Retina (tissue), 1 donor: ENCODE results near the gene ITPR3.

Source experiments
- DNase-seq: peaks from one replicate; pipeline ENCODE4 v3.0.0-alpha.2; 2016

The ITPR3 gene

DNA sequence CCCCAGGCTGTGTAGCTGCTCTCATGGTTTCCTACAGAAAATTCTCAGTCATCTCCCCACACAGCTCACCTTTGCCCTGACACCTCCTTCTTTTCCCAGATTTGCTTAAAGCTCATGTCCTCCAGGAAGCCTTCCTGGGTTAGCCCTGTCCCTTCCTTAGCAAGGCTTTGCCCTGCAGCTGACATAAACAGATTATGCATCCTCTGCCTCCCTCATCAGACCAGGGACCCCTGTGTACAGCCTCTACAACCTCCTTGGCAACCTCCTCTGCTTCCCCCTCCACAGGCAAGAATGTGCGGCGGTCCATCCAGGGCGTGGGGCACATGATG lies 50.6 kb downstream of the ITPR3 start:
- DNase-seq, result no peak

DNA sequence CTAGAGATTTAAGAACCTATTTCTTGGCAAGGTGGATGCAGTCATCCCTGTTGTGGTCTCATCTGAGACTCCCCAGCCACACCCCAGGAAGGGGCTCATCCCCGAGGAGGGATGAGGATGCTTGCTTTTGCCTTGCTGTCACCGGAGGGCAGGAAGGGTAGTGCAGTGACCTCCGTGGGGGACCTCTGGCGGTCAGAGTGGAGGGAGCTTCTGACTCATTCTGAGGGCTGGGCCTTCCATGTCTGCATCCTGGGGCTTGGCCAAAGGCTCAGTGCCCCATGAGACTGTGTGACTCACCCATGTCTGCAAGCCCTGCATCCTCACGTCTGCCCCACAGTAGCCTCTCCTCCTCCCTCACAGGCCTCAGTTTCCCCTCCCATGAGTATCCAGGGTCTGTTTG lies 51.7 kb downstream of the ITPR3 start:
- DNase-seq, result no peak

DNA sequence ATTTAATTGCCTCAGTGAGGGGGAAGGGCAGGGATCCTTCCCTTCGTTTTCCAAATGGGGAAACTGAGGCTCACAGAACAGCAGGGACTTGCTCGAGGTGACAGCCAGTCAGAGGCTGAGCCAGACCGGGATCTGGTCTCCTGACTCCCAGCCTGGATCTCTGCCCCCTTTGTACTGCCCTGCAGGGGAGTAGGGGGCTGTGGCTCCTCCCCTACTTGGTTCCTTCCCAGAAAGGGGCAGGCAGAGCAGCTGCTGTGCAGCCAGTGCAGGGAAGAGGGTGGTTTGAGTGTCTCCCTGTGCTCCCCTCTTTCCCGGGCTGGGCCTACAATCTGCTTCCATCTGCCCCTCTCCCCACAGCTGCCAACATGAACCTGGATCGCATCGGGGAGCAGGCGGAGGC lies 52.7 kb downstream of the ITPR3 start:
- no peak for DNase-seq

DNA sequence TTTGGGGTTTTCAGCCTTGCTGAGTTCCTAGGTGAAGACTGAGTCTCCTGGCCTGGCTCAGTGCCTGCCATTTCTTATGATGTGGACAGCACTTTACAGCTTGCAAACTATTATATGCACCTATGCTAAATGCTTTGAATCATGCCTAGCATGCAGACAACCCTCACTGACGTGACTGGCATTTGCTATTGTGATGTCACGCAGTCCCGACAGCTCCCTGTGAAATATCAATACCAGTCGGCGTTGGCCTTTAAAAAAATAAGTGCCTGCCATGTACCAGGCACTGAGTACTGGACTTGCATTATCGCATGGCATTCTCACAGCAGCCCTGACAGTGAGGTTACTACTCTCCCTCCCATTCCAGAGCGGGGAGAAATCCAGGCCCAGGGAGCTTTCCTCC lies 54.8 kb downstream of the ITPR3 start:
- no peak for DNase-seq

DNA sequence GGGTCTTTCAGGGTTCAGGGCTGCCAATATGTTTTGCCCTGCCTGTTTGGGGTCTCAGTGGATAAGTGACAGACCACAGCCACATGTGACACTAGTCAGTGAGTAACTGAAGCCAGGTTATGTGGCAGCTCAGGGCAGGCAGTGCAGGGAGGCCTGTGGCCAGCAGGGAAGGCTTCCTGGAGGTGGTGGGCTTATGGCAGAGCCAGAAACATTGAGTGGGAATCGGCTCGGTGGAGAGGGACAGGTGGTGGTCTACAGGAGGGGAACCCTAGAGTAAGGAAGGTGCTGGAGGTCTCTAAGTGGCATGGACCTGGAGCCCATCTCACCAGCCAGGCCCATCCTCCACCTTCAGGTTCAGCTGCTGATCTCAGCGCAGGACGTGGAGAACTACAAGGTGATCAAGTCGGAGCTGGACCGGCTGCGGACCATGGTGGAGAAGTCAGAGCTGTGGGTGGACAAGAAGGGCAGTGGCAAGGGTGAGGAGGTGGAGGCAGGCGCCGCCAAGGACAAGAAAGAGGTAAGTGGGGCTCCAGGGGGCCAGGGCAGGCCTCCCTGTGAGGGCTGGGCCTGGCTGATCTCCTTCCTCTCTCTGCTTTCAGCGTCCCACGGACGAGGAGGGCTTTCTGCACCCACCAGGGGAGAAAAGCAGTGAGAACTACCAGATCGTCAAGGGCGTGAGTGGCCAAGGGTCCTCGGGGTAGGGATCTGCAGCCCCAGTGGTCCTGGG lies 55.5 kb downstream of the ITPR3 start:
- no peak for DNase-seq

DNA sequence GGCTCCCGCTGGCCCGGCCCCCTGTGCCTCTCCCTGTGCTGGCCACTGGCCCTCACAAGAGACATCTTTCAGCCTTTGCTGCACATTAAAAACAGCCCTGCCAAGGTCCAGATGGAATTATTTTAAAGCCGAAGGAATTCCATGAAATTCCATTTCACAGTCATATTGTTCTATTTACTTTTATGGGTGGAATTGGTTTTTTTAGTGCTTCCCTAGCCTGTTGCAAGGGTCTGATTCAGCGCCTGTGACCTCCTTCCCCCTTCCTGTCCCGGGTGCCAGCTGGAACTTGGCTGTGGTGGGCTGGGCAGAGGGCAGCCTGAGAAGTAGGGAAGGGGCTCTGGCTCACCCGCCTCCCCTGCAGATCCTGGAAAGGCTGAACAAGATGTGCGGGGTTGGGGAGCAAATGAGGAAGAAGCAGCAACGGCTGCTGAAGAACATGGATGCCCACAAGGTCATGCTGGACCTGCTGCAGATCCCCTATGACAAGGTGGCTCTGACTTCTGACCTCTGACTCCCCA lies 56.1 kb downstream of the ITPR3 start:
- no peak for DNase-seq

DNA sequence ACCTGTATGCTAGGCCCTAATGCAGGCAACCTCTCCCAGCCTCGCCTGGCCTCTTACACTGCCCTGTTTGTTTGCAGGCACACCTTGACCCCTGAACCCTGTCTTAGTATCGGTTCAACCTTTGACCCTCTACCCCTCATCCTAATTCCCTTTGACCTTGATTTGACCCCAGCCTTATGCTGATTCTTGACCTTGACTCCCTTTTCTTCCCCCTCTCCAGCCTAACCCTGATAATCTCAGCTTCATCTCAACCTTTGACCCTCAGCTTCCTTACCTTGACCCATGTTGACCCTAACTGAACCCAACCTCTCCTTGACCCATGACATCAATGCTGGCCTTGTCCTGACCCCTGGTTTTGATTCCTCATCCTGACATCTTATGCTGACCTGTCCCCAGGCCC lies 56.6 kb downstream of the ITPR3 start:
- DNase-seq, result no peak

DNA sequence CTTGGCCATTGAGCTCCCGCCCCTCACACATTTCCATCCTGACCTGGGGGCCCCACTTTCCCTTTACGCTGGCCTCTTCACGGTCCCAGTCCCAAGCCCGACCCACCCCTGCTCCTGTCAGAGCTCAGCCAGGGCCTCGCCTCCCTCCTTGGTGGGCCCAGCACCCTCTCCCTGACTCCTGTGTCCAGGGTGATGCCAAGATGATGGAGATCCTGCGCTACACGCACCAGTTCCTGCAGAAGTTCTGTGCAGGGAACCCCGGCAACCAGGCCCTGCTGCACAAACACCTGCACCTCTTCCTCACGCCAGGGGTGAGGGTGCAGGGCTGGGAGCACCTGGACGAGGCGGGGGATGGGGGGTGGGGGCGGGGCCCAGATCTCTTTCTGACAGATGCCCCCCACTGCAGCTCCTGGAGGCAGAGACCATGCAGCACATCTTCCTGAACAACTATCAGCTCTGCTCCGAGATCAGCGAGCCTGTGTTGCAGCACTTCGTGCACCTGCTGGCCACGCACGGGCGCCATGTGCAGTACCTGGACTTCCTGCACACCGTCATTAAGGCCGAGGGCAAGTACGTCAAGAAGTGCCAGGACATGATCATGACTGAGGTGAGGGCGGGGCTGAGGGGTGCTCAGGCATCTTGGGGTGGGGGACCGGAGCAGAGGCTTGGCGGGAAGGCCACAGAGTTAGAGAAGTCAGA lies 57.3 kb downstream of the ITPR3 start:
- DNase-seq, result no peak

DNA sequence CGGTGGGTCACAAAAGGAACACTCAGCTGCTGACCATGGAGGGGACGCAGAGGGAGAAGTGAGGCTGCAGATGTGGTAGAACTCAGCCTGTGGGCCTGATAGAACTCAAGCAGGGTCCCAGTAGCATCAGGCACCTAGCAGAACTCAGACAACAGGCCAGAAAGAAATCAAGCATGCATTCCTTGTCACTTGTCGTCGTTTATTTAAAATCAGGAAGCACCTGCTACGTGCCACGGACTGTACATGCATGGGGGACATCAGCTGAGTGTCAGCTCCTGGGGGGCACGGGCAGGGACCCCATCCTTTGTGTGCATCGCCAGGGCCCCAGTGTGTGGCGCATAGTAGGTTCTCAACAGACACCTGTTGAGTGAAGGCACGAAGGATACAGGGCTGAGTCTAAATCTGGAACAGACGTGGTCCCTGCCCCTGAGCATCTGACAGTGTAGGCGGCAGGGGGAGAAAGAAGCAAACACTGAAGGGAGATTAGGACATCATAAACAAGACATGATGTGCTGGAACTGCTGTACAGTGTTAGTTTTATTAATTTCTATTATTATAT lies 57.9 kb downstream of the ITPR3 start:
- DNase-seq, result no peak

DNA sequence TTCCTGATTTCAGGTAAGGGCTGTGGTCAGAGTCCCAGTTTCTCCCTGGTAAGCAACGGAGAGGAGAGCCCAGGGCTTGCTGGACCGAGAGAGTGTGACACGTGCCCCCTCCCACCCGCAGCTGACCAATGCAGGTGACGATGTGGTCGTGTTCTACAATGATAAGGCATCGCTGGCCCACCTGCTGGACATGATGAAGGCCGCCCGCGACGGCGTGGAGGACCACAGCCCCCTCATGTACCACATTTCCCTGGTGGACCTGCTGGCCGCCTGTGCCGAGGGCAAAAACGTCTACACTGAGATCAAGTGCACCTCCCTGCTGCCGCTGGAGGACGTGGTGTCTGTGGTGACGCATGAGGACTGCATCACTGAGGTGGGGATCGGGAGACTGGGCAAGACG lies 58.6 kb downstream of the ITPR3 start:
- DNase-seq, result no peak

DNA sequence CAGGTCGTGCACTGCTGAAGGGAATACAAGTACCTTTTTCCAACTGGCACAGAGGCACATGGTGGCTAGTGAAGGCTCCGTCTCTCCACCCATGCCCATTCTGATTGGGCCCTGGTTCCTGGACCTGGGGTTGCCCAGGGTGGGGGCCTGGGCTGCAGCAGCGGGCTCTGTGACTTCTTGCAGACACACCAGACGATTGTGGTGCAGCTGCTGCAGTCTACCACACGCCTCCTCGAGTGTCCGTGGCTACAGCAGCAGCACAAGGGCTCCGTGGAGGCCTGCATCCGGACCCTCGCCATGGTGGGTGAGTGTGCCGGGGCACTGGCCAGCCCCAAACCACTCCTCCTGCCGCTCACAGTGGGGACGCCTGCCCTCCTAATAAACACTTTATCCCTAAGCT lies 61.2 kb downstream of the ITPR3 start:
- no peak for DNase-seq

DNA sequence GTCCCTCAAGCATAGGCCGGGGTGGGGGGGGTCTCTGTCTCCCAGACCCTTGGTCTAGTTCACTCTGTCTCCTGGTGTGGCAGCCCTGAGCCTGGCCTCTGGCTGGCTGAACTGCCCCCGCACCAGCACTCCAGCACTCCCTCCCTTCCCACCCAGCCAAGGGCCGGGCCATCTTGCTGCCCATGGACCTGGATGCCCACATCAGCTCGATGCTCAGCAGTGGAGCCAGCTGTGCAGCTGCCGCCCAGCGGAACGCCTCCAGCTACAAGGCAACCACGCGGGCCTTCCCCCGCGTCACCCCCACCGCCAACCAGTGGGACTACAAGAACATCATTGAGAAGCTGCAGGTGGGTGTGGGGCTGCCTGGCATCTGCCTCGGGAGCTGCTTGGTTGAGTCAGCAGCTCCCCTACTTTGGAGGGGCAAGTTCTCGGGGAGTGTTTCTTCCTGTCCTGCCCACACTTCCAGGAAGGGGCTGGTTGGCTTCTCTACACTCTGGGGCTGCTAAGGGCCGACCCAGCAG lies 62.0 kb downstream of the ITPR3 start:
- no peak for DNase-seq

DNA sequence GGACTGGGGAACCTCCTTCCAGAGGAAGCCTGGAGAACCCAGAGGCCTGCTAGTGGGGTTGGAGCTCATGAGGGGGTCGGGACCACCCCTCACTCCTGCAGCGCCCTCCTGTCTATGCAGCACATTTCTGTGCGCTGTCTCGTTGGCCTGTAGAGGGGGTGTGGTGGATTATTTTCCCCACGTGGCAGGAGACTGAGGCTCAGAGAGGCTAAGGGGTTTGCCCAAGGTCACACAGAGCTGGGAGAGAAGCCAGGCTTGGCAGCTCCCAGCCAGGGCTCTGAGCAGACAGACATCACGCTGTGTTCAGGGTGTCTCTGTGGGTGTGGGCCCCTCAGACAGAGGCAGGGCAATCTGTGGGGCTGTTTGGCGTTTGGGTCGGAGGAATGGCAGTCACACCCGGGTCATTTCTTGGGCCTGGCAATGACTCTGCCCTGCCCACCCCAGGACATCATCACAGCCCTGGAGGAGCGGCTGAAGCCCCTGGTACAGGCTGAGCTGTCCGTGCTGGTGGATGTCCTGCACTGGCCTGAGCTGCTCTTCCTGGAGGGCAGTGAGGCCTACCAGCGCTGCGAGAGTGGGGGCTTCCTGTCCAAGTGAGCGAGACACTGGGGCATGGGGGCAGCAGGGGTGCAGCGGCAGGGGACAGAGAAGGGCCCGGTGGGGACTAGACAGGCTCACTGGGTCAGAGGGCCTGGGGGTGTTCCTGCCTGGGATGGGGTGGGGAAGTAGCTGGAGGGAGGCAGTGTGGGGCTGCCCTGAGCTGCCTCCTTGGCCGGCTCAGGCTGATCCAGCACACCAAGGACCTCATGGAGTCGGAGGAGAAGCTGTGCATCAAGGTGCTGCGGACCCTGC lies 62.7 kb downstream of the ITPR3 start:
- no peak for DNase-seq

DNA sequence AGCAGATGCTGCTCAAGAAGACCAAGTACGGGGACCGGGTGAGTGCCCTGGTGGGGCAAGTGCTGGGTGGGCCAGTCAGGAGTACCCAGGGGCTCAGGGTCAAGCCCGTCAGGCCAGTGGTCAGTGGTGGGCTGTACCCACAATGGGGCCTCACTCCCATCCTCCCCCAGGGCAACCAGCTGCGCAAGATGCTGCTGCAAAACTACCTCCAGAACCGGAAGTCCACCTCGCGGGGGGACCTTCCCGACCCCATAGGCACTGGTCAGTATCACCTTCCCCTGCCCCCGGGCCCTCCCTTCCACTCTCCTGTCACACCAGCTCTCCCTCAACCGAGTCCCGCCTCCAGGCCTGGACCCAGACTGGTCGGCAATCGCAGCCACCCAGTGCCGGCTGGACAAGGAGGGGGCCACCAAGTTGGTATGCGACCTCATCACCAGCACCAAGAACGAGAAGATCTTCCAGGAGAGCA lies 63.3 kb downstream of the ITPR3 start:
- no peak for DNase-seq

DNA sequence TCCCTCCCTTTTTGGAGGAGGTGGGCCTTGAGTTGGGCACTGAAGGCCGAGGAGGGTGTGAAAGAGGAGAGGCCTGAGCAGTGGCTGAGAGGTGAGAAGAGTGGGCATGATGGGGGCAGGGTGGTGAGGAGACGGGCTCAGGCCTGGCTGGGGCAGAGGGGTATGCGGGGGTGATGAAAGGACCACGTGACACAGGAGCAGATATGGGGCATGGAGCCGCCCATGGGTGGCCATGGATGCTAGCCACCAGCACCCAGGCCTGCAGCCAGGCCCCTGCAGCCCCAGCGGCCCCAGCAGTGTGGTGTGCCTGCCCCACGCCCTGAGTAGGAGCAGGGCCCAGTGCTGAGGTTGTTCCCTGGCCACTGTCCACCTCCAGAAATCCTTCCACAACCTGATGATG lies 63.9 kb downstream of the ITPR3 start:
- no peak for DNase-seq

DNA sequence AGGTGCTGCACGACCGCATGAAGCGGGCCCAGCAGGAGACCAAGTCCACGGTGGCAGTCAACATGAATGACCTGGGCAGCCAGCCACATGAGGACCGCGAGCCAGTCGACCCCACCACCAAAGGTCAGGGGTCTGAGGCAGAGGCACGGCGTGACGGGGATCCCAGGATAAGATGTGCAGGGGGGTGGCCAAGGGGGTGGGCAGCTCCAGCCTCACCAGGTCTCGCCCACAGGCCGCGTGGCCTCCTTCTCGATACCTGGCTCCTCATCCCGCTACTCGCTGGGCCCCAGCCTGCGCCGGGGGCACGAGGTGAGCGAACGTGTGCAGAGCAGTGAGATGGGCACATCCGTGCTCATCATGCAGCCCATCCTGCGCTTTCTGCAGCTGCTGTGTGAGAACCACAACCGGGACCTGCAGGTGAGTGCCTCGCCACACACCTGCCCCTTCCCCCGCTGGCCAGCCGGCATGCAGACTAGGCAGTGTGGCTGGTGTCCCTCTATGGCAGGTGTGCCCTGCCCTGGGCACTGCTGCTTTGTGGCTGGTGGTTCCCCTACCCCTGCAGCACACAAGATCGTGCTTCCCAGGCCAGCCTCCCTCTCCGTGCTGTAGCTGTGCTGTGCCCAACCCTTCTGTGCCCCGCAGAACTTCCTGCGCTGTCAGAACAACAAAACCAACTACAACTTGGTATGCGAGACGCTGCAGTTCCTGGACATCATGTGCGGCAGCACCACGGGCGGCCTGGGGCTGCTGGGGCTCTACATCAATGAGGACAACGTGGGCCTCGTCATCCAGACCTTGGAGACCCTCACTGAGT lies 64.5 kb downstream of the ITPR3 start:
- no peak for DNase-seq

DNA sequence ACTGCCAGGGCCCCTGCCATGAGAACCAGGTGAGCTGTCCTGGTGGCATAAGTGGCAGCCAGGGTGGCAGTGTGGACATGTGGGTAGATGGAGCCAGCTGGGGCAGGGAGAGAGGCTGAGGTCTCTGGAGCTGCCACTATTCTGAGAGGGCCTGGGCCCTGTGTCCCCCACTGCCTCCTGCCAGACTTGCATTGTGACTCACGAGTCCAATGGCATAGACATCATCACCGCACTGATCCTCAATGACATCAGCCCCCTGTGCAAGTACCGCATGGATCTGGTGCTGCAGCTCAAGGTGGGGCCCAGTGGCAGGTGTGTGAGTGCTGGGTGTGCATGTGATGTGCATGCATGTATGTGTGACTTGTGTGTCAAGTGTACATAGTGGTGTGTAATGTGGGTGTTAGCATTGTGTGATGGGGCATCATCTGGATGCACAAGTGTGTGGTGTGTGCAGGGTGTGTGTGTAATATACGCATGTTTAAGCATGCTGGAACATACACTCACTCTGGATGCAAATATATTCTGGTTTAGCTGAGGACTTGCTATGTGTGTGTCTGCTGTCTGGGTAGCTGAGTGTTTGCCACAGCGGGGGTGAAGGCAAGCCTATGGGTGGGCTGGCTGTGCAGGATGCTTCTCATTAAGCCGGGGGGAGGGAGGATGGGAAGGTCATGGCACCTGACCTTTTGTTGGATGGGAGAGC lies 65.3 kb downstream of the ITPR3 start:
- DNase-seq, result no peak

DNA sequence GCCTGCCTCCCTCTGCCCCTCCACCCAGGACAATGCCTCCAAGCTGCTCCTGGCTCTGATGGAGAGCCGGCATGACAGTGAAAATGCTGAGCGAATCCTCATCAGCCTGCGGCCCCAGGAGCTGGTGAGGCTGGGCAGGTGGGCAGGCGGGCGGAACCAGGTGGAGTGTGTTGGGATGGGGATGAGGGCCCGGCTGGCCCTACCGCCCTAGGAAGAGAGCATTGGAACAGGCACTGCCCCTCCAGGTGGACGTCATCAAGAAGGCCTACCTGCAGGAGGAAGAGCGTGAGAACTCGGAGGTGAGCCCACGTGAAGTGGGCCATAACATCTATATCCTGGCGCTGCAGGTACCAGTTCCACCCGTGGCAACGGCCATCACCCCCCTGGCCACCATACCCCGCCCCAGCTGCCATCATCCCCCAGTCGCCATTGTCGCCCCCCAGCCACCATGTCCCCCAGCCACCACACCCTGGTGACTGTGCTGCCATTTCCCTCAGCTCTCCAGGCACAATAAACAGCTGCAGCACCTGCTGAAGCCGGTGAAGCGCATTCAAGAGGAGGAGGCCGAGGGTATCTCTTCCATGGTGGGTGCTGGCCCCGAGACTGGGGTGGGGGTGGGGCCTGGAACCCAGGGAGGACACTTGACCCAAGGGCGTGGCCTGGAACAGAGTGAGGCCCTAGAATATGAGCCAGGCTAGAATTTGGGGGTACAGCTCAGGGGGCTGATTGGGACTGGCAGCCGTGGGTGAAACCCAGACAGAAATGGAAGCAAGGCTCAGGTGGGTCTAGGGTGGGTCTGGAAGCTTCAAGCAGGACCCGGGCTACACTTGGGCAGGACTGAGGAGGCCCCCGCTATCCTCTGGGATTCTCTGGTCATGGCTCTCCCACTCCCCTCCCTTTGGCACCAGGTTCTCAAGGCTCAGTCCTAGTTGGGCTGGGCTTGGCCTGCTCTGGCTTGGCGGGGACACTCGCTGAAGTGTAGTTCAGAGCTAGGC lies 66.2 kb downstream of the ITPR3 start:
- DNase-seq, result no peak

DNA sequence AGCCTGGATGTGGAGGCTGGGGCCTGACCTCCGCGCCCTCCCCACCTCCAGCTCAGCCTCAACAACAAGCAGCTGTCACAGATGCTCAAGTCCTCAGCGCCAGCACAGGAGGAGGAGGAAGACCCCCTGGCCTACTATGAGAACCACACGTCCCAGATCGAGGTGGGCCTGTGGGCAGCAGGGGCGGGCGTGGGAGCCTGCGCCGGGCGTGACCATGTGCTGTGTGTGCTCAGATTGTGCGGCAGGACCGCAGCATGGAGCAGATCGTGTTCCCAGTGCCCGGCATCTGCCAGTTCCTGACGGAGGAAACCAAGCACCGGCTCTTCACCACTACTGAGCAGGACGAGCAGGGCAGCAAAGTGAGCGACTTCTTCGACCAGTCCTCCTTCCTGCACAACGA lies 66.9 kb downstream of the ITPR3 start:
- DNase-seq, result no peak

DNA sequence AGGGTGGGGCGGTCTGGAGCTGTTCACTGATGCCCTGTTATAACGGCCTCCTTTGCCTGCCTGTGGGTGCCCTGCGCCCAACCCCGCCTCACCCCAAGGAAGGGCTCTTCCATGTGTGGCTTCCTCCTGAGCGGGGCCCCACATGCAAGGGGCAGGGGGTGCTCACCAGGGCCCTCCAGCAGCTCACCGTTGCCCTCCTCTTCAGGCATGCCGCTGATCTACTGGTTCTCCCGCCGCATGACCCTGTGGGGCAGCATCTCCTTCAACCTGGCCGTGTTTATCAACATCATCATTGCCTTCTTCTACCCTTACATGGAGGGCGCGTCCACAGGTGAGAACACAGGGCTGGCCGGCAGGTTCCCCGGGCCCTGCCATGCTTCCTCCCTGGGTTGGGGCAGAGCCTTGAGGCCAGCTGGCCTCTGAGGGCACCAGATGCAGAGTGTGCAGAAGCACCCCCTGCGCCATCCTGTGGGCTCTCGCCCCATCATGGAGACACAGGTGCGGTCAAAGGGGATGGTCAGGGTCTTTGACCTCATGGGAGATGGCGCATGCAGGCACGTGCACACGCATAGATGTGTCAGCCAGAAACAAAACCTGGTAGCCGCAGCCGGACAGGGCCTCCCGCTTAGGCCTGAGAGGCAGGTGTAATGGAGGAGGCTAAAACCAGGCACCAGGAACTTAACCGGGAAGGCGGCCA lies 67.5 kb downstream of the ITPR3 start:
- no peak for DNase-seq
